Neuronal stem cell (in vitro differentiated cells): ENCODE data around the gene CCDC70.

Experiments used
- DNase-seq: peaks from one replicate; pipeline ENCODE4 v3.0.0-alpha.2; 2013; ENCODE audit warnings: low spot score
- H2AFZ ChIP-seq: one replicate; pipeline ENCODE4 v1.6.1; 2013; ENCODE audit warnings: mild to moderate bottlenecking, low read length, inconsistent platforms
- H2AK5ac ChIP-seq: 2 replicates; pipeline ENCODE4 v1.6.1; 2013; ENCODE audit warnings: low read depth, mild to moderate bottlenecking, inconsistent platforms, low read length, moderate library complexity, mixed read lengths
- H2BK120ac ChIP-seq: 2 replicates; pipeline ENCODE4 v1.6.1; 2013; ENCODE audit warnings: low read depth, mild to moderate bottlenecking, inconsistent platforms, low read length, moderate library complexity, mixed read lengths
- H2BK12ac ChIP-seq: one replicate; pipeline ENCODE4 v1.6.1; 2013; ENCODE audit warnings: low read length, inconsistent platforms
- H2BK15ac ChIP-seq: 2 replicates; pipeline ENCODE4 v1.6.1; 2013; ENCODE audit warnings: mild to moderate bottlenecking, low read length, inconsistent platforms, mixed read lengths
- H2BK5ac ChIP-seq: one replicate; pipeline ENCODE4 v1.6.1; 2013; ENCODE audit warnings: inconsistent platforms, mild to moderate bottlenecking, low read length, moderate library complexity
- H3K14ac ChIP-seq: one replicate; pipeline ENCODE4 v1.6.1; 2013; ENCODE audit warnings: low read length, inconsistent platforms
- H3K18ac ChIP-seq: 2 replicates; pipeline ENCODE4 v1.6.1; 2013; ENCODE audit warnings: low read length, inconsistent platforms
- H3K23ac ChIP-seq: 2 replicates; pipeline ENCODE4 v1.6.1; 2013; ENCODE audit warnings: low read depth, mild to moderate bottlenecking, mixed read lengths, low read length, inconsistent platforms; ENCODE audit not compliant: poor library complexity
- H3K27ac ChIP-seq: replicated peaks from 3 replicates; pipeline ENCODE4 v1.5.1; 2013; ENCODE audit warnings: low read length, inconsistent platforms
- H3K27me3 ChIP-seq, 3 experiments: 2 replicates each; pipeline ENCODE4 v1.6.1; 2013; ENCODE audit warnings: low read length in 3 of 3, mild to moderate bottlenecking in 2 of 3, inconsistent platforms in 1 of 3, low read depth in 1 of 3, mixed read lengths in 1 of 3, moderate library complexity in 1 of 3; ENCODE audit not compliant: control insufficient read depth in 3 of 3, insufficient read depth in 3 of 3
- H3K36me3 ChIP-seq, 2 donors: replicated peaks in 1 of 2; 2 replicates each; pipeline ENCODE4 v1.6.1; 2013; ENCODE audit warnings: low read length in 2 of 2; ENCODE audit not compliant: control insufficient read depth in 2 of 2, insufficient read depth in 2 of 2
- H3K4ac ChIP-seq: 2 replicates; pipeline ENCODE4 v1.6.1; 2013; ENCODE audit warnings: inconsistent platforms, mild to moderate bottlenecking, low read length, moderate library complexity
- H3K4me1 ChIP-seq, 2 donors: 1 replicate in 1 of 2; 2 replicates in 1 of 2; pipeline ENCODE4 v1.6.1; 2013; ENCODE audit warnings: low read length in 2 of 2, low read depth in 1 of 2; ENCODE audit not compliant: control insufficient read depth in 2 of 2, insufficient read depth in 1 of 2
- H3K4me2 ChIP-seq: one replicate; pipeline ENCODE4 v1.6.1; 2013; ENCODE audit warnings: mild to moderate bottlenecking, low read length, inconsistent platforms; ENCODE audit not compliant: insufficient read depth, poor library complexity, severe bottlenecking
- H3K4me3 ChIP-seq, 2 donors: 2 replicates each; pipeline ENCODE4 v1.5.1; 2013; ENCODE audit warnings: low read length in 2 of 2, mild to moderate bottlenecking in 2 of 2, inconsistent platforms in 1 of 2, moderate library complexity in 1 of 2
- H3K79me1 ChIP-seq: one replicate; pipeline ENCODE4 v1.6.1; 2013; ENCODE audit warnings: low read depth, mild to moderate bottlenecking, inconsistent platforms, low read length, moderate library complexity
- H3K9ac ChIP-seq: one replicate; pipeline ENCODE4 v1.6.1; 2013; ENCODE audit warnings: mild to moderate bottlenecking, low read depth, low read length, inconsistent platforms; ENCODE audit not compliant: poor library complexity
- H3K9me3 ChIP-seq, 2 donors: replicated peaks in 1 of 2; 2 replicates each; pipeline versions ENCODE3 to v1.6.1; 2013; ENCODE audit warnings: low read length in 2 of 2, mild to moderate bottlenecking in 2 of 2, inconsistent platforms in 1 of 2, low read depth in 1 of 2, mixed read lengths in 1 of 2, moderate library complexity in 1 of 2; ENCODE audit not compliant: control insufficient read depth in 2 of 2, insufficient read depth in 1 of 2
- H4K8ac ChIP-seq: one replicate; pipeline ENCODE4 v1.6.1; 2013; ENCODE audit warnings: low read depth, mild to moderate bottlenecking, inconsistent platforms, low read length, moderate library complexity
- H4K91ac ChIP-seq: one replicate; pipeline ENCODE4 v1.6.1; 2013; ENCODE audit warnings: low read length, low read depth, mild to moderate bottlenecking, inconsistent platforms; ENCODE audit not compliant: poor library complexity
- WGBS, 2 donors: extraction: QIAGEN DNeasy Blood & Tissue Kit; methylation state at CpG; one replicate each; pipeline ENCODE4 v1.1.7; 2013; ENCODE audit warnings: missing lambda C conversion rate in 2 of 2, mixed read lengths in 1 of 2; ENCODE audit not compliant: insufficient read length in 2 of 2, insufficient replicate concordance in 1 of 2; ENCODE audit errors: extremely low coverage in 2 of 2; 5-methylcytosine and 5-hydroxymethylcytosine counted together

The CCDC70 gene

GRCh38 chr13:51873117-51873798 is 11.5 kb downstream of the CCDC70 start:
- H4K91ac ChIP-seq = no peak overlapping the region
- no peak overlapping the region for H2AK5ac ChIP-seq
- H3K4me2 ChIP-seq = no peak overlapping the region
- H3K9ac ChIP-seq = no peak overlapping the region
- H3K27ac ChIP-seq = no peak overlapping the region
- no peak overlapping the region for H3K23ac ChIP-seq
- H3K4me3 ChIP-seq = no peak overlapping the region
- no peak overlapping the region for H3K4ac ChIP-seq
- peaks cover 3 to 13% of the 10 kb centered on the region in 2 donors for H3K4me1 ChIP-seq
- no peaks in the 10 kb centered on the region for H3K36me3 ChIP-seq
- no peak for DNase-seq
- H3K9me3 ChIP-seq = peaks cover 0 to 3% of the 10 kb centered on the region in 2 donors
- no peak overlapping the region for H3K18ac ChIP-seq
- no peak overlapping the region for H2BK120ac ChIP-seq
- H2BK5ac ChIP-seq = no peak overlapping the region
- no peak overlapping the region for H2BK15ac ChIP-seq
- no peak overlapping the region for H2BK12ac ChIP-seq
- WGBS, 2 donors = no CpG with 5 or more reads among the region's 6 CpGs
- H3K14ac ChIP-seq = no peak overlapping the region
- no peaks in the 10 kb centered on the region for H3K79me1 ChIP-seq
- H3K27me3 ChIP-seq = peaks cover 0 to 55% (median 0%) of the 10 kb centered on the region in 3 experiments
- H2AFZ ChIP-seq = peak overlapping the region; percentile 9
- H4K8ac ChIP-seq = no peak overlapping the region

- H3K27ac ChIP-seq = no peak overlapping the region
These were observed 12.1 kb downstream of the CCDC70 start for GRCh38 chr13:51873837-51874236.

GRCh38 chr13:51874651-51875050 is 12.9 kb downstream of the CCDC70 start:
- Histone ChIP-seq H2AFZ (peak overlapping the region; percentile 55), H3K27me3 (peaks cover 0 to 50% (median 0%) of the 10 kb centered on the region in 3 experiments), H3K27ac (no peak overlapping the region), H2BK12ac (no peak overlapping the region), H2BK5ac (no peak overlapping the region), H4K91ac (no peak overlapping the region), H3K9me3 (peaks cover 0 to 3% of the 10 kb centered on the region in 2 donors), H3K9ac (no peak overlapping the region), H3K4me3 (peak overlapping the region in 1 of 2 donors; percentile 3), H2BK15ac (no peak overlapping the region), H3K14ac (no peak overlapping the region), H4K8ac (no peak overlapping the region), H2AK5ac (no peak overlapping the region), H3K4me1 (peaks cover 3 to 13% of the 10 kb centered on the region in 2 donors), H3K23ac (no peak overlapping the region), H2BK120ac (no peak overlapping the region), H3K18ac (no peak overlapping the region), H3K4me2 (no peak overlapping the region), H3K79me1 (no peaks in the 10 kb centered on the region), H3K4ac (no peak overlapping the region), H3K36me3 (no peaks in the 10 kb centered on the region)
- WGBS, 2 donors = no CpG with 5 or more reads among the region's 11 CpGs
- no peak for DNase-seq

More at GRCh38 chr13:51873837-51874236, 12.1 kb downstream of the CCDC70 start:
- Histone ChIP-seq H2BK120ac (no peak overlapping the region), H3K18ac (no peak overlapping the region), H2BK15ac (no peak overlapping the region), H3K4me3 (no peak overlapping the region), H3K14ac (no peak overlapping the region), H3K9me3 (peaks cover 0 to 3% of the 10 kb centered on the region in 2 donors), H3K4me2 (no peak overlapping the region), H3K79me1 (no peaks in the 10 kb centered on the region), H3K4ac (no peak overlapping the region), H3K27me3 (peaks cover 0 to 49% (median 0%) of the 10 kb centered on the region in 3 experiments), H2AK5ac (no peak overlapping the region), H2AFZ (peak overlapping the region; percentile 9), H4K91ac (no peak overlapping the region), H4K8ac (no peak overlapping the region), H3K23ac (no peak overlapping the region), H2BK5ac (no peak overlapping the region), H3K36me3 (no peaks in the 10 kb centered on the region), H2BK12ac (no peak overlapping the region), H3K4me1 (peaks cover 3 to 13% of the 10 kb centered on the region in 2 donors), H3K9ac (no peak overlapping the region)
- DNase-seq = no peak
- WGBS, 2 donors = no CpG with 5 or more reads among the region's 1 CpG

- Histone ChIP-seq H3K9me3 (no peaks in the 10 kb centered on the region), H3K23ac (no peak overlapping the region), H3K14ac (no peak overlapping the region), H2AFZ (no peak overlapping the region), H3K36me3 (no peaks in the 10 kb centered on the region), H2AK5ac (no peak overlapping the region), H2BK120ac (no peak overlapping the region), H3K4me3 (no peak overlapping the region), H2BK5ac (no peak overlapping the region), H3K4me2 (no peak overlapping the region), H3K4me1 (peaks cover 3 to 9% of the 10 kb centered on the region in 2 donors), H2BK15ac (no peak overlapping the region), H4K8ac (no peak overlapping the region), H3K79me1 (no peaks in the 10 kb centered on the region), H2BK12ac (no peak overlapping the region), H3K27ac (no peak overlapping the region), H3K18ac (no peak overlapping the region), H3K9ac (no peak overlapping the region), H4K91ac (no peak overlapping the region), H3K27me3 (peaks cover 0 to 27% (median 0%) of the 10 kb centered on the region in 3 experiments), H3K4ac (no peak overlapping the region)
- DNase-seq = no peak
- WGBS, 2 donors = no CpG with 5 or more reads among the region's 4 CpGs
These were observed 17.4 kb downstream of the CCDC70 start for GRCh38 chr13:51879133-51879532.
